ENCODE data around the gene NKD2.

NKD2 gene

GRCh38 chr5:1047332-1047965 is 38.8 kb downstream of the NKD2 start:
- DNase-seq, result no peak

GRCh38 chr5:1048162-1048721 is 39.6 kb downstream of the NKD2 start:
- DNase-seq, result no peak

DNA sequence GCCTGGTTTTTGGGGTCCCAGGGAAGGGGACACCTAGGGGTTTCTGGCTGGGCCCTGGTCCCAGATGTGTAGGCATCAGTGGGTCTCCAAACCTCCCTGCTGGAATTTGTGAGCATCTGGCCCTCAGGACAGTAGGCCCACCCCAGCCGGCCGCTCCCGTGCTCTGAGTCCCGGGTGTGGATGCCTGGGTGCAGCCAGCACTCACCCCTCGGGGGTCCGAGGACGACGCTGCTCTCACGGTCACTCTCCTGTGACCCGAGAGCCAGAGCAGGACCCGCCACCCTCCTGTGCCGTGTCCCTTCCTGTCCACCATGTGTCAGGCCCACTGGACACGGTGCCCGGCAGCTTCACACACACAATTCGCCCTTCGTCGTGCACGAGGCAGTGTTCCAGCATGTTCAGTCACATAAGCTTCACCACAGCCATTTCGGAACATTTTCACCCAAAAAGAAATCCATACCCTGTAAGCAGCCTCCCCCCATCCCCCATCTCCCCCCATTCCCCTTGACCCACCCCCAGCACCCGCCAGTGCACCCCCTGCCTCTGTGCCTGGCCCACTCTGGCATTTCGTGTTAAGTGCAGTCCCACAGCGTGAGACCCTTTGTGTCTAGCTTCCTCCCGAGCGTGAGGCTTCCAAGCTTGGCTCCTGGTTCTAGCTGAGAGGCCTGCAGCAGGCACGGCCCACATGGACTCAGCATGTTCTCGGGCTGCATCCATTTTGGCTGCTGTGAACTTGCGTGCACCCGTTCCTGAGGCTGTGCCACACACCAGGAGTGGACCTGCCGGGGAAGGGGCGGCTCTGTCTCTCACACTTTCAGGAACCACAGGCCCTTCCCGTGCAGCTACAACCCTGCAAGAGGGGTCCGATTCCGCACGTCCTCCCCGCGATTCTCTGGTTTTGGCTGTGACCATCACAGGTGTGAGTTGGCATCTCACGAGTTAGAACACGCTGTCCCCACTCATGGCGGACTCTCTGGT is 40.5 kb downstream of the NKD2 start:
- no peak for DNase-seq

DNA sequence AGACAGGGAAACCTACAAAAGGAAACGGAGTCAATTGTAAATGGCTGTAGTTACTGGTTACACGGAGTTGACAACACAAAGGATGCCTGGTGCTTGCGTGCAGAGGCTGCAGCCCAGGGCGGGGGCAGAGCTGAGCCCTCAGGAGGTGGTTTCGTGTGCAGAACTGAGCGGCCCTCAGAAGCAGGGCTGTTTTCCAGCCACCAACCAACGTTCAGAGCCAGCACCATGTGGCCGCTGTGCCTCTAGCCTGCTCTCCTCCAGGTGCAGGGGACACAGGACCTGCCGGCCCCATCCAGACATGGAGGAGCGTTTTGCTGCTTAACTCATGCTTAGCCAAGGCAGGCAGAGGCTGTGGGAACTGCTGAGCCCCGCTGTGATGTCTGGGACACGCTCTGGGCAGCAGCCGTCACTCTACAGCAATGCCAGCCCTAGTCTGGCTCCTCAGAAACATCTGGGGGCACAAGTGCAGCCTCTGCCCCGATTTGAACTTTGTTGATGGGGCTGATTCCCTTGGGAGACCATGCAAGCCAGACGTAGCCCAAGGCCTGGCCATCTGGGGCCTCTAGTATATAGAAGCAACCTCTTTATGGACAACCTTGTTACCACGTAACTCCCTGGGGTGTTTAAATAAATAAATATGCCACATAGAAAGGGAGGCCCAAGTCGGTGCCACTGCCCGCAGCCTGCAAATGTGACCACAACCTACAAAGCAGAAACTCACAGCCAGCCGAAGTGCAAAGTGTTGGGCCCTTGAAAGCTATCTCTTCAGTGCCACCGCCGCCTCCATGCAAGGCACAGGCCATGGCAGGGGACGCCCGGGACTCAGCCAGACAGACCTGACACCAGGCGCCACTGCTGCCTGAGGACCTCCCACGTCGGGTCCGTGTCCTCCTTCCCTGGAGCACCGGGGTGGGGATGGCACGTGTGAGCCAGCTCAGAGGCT is 42.1 kb downstream of the NKD2 start:
- no peak for DNase-seq

GRCh38 chr5:1051366-1051720 is 42.7 kb downstream of the NKD2 start:
- DNase-seq, result no peak

- no peak for DNase-seq
Observed at GRCh38 chr5:1052076-1052475, 43.5 kb downstream of the NKD2 start.

DNA sequence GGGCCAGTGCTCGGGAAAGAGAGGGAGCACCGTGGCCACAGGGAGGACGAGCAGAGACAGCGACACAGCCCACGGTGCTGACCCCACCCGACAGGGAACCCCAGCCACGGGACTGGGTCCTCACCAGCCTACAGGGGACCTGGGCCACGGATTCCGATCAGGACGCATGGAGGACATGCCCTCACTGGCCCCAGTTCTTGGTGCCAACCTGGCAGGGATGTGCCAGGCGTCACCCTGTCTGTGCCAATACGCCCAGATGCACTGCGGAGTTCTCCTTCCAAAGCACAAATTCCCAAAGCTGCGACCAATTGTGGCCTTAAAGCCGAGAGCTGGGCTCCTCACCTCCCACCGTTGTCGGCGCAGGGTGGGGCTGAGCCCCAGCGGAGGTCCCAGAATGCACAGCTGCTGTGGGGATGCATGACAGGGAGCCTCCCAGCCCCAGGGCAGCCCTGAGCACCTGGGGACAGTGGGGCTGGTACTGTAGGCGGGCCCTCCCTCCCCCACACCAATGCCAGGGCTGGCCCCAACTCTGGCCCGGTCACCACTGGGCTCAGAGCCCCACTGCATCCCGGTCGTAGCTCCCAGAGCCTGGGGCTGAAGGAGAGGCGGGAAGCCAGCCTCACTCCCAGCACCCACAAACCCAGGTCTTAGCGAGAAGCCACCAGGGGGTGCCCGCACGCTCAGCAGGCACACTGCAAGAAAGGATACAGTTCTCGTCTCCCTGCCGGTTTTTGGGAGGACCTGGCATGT is 44.2 kb downstream of the NKD2 start:
- no peak for DNase-seq

- no peak for DNase-seq
Observed at GRCh38 chr5:1053391-1054017, 44.9 kb downstream of the NKD2 start.

GRCh38 chr5:1054018-1054798 is 45.6 kb downstream of the NKD2 start:
- no peak for DNase-seq

- DNase-seq, result no peak
Observed at GRCh38 chr5:1054799-1055775, 46.5 kb downstream of the NKD2 start.

DNA sequence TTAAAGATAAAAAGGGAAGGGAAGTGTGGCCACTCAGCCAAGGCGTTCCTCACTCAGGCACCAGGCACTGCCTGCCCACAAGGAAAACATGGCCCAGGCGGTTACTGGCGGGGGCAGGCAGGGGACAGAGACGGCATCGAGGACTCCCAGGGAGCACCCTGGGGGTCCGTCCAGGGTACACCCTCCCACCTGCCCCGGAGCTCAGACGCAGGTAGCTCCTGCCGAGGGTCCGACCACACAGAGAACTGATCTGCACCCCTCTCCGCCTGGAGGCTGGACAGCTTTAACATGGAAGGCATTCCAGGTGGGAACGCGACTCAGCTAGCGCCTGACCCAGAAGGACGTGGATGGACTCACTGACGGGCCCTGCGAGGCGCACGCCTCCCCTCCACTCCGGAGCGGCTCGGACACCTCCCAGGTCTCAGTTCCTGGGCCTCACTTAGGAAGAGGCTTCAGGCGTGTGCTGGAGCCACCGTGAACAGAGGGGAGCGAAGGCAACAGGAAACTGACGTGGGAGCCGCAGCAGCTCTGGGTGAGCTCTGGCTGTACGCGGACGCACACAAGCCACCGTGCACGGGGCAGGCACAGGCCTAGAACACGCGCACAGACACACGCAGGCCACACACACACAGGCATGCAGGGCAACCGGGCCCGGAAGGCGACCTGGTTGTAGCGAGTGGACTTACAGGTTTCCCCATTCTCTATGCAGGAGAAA is 47.5 kb downstream of the NKD2 start:
- no peak for DNase-seq

- DNase-seq, result no peak
Observed at GRCh38 chr5:1056611-1057484, 48.2 kb downstream of the NKD2 start.

- no peak for DNase-seq
Observed at GRCh38 chr5:1057485-1058082, 49.0 kb downstream of the NKD2 start.

- DNase-seq, result no peak
Observed at GRCh38 chr5:1058083-1058945, 49.7 kb downstream of the NKD2 start.

DNA sequence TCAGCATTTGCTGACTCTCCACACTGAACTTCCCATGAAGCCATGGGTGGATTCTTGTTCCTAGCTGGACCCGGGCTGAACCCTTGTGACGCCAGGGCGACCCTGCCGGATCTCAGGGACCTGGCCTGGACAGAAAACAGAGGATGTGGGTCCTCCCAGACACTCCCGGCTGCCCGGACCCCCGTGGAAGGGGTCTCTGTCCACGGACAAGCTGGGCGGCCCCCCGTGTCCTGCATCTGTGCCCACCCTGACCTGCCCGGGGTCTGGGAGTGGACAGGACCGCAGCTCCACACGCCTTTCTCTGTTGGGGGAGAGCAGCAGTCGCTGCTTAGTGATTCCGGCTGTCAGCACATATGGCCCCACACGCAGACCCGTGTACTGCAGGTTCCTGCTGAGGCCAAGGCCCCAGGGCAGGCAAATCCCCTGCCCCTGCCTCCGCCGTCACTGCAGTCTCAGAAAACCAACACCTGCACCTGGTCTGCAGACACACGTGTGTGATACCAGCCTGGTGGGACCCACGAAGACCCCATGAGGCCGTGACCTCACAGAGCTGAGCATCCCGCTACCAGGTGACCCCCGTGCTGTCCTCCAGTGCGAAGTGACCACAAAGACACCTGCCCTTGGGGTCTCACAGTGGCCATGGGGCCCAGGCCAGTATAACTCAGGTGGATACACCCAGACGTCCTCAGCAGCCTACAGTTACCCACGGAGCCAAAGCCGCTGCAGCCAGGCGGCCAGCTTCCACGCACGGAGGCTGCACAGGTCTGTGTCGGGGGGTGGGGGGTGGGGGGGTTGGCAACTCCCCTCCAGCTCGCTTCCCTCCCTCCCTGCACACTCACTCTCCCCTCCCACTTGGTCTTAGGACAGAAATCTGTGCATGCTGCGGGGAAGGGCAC is 50.6 kb downstream of the NKD2 start:
- no peak for DNase-seq

Measured in stimulated activated CD4-positive, alpha-beta T cell treated with anti-CD3 and anti-CD28 coated beads, Interleukin-4, amount 100 ng/mL, for 24 hours (primary cell).